Heart left ventricle (tissue), 13 donors: ENCODE measurements around the gene ADH5.

ENCODE experiments used
- CTCF ChIP-seq, 12 donors: fragments of 200-600 bp; sonication (generic) in 4 of 12; IDR thresholded peaks; one replicate each; pipeline versions ENCODE4 v1.5.0 to v1.8.0; 2018 to 2022; ENCODE audit warnings: antibody characterized with exemption in 12 of 12, mild to moderate bottlenecking in 5 of 12
- POLR2A ChIP-seq, 2 donors: fragments of 450-650 bp; IDR thresholded peaks; one replicate each; pipeline ENCODE4 v1.6.1; 2017; ENCODE audit warnings: antibody characterized with exemption in 2 of 2, mild to moderate bottlenecking in 2 of 2, moderate library complexity in 2 of 2
- donor health status: ischemic (EF 13 %, LVEDD 7.1; RV severe dilation, severe dysfunction).
- donor health status: DM: no; HTN: yes; CAD: no.
- donor health status: DM: no; HTN: no; CAD: no.
- donor health status: ischemic (EF 25% LVEDD 6.9; RV normal size, moderate dysfunction).
- donor health status: ischemic (EF 25% LVEDD 5.7; RV mildly dilated, moderate dysfunction).
- donor health status: ischemic (EF 35%, LVEDD 5.7; RV mildly dilated, moderate dysfunction).
- donor health status: nonischemic (EF 11% LVEDD 7.7; RV severe dilation, severe dysfunction).
- donor health status: DM: yes; HTN: yes; CAD: no.
- donor health status: PGD.
- donor health status: ischemic (EF 29% LVEDD 5.4; RV normal size, mild dysfunction).
- donor health status: nonischemic (EF 23%, LVEDD 6.1; RV moderate dilation, normal function).

DNA sequence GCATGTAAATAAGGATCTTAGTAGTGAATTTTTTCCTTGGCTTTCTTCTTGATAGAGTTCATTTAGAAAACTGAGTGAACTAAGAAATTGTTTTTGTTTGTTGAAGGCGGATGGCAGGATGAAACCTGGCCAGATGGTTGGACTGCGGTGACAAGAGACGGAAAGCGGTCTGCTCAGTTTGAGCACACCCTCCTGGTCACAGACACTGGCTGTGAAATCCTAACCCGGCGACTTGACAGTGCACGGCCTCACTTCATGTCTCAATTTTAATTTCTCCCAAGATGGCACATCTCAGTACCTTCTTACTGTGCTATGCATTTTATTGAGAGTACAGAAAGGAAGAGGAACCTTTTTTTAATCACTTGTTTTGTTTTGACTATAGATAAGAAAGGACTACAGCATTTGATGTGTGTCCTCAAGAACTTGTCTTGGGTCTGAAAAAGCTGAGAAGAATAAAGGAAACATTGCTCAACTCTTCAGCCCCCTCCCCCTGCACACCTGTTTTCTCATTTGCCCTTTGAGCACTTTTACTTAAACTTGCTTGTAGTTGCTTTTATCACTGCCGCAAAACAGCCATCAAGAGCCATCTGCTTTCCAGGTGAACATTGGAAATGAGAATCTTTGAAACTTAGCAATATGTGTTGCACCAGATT lies 27.4 kb downstream of the ADH5 start:
- no peak for TF ChIP-seq CTCF (IDR thresholded peaks at IDR 0.05)
- TF ChIP-seq POLR2A (IDR thresholded peaks at IDR 0.05), result no peak
